ENCODE measurements around the gene SDK2.

Gene SDK2

GRCh38 chr17:73364155-73364522, 280.1 kb downstream of the SDK2 start:
- DNase-seq (ENCODE audit: low spot score), result no peak

- DNase-seq (ENCODE audit: low spot score), result no peak
These were observed 280.6 kb downstream of the SDK2 start for GRCh38 chr17:73363442-73364154.

GRCh38 chr17:73362697-73363096, 281.5 kb downstream of the SDK2 start:
- DNase-seq (ENCODE audit: low spot score), result no peak

GRCh38 chr17:73360961-73361761, 283.1 kb downstream of the SDK2 start:
- DNase-seq (ENCODE audit: low spot score), result no peak

DNA sequence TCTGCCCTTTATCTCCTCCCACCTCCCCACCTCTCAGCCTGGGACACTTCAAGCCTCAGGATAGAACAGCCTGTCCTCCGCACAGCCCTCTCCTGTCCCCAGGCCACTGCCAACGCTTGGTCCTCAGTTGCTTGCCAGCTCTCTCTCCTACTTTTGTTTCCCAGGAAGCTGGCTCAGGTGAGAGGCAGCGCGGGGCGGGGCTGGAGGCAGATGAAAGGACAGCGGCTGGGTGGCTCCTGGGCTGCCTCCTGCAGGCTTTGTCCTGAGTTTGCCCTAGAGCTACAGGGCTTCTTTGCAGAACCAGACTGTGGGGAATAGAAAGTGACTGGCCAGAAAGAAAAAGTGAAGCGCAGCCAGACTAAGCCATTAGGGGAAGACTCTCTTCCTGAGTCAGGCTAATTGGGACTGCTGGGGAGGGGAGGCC, 284.2 kb downstream of the SDK2 start:
- no peak for DNase-seq (ENCODE audit: low spot score)

GRCh38 chr17:73359352-73359751, 284.9 kb downstream of the SDK2 start:
- DNase-seq (ENCODE audit: low spot score), result no peak

DNA sequence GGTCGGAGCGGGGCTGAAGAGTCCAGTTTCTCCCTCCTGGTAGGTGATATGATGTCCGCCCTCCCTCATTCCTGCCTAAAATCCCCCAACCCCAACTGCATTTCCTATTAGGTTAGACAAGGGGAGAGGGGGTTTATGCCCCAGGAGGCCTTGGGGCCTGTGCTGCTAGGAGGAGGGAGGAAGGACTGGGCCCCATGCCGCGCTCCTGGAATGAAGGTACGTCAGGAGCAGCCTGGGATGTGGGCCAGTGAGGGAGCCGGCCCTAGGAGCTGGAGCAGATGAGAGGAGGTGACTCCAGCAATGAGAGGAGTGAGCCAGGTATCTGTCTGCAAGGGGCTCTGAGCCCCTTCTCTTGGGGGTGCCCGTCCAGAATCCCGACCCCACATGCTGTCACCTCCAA, 285.6 kb downstream of the SDK2 start:
- no peak for DNase-seq (ENCODE audit: low spot score)

DNA sequence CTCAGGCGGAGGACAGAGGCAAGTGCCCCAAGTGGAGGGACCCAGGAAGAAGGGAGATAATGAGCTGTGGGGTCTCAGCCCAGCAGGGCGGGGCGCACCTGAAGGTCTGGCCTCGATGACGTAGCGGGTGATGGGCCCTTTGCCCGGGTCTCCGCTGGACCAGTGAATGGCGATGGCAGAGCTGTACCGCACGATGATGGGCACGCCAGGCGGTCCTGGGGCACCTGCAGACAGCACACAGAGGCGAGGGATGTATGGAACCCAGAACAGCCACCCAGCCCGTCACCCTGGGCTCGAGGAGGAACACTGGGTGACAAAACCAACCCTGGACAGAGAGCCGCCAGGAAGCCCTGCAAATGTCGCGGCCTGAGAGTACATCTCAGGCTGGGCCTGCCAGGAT, 286.3 kb downstream of the SDK2 start:
- no peak for DNase-seq (ENCODE audit: low spot score)

- no peak for DNase-seq (ENCODE audit: low spot score)
These were observed 286.9 kb downstream of the SDK2 start for GRCh38 chr17:73357318-73357717.

DNA sequence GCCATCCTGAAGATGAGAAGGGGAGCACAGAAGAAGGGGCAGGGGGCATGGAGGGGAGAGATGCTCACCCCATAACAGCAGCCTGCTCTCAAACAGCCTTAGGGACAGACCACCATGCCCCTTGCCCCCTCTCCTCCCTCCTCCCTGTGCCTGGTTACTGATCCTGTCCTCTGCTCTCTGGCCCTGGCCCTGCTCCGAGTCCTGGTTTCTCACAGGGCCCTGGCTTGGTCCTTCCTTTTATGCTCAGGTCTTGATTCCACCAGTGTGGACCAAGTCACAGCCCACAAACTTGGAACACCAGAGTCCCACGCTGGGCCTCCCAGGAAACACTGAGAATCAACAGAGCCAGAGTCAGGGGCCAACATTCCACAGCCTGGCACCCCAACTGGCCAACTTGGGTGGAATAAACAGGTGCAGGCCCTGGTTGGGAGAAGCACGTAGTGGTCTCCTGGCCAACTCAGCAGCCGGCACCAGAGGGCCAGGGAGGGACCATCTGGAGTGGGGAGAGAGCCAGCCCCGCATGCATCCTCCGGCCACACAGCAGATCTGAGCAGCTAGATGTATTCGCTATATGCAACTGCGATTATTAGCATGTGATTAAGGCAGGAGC, 287.6 kb downstream of the SDK2 start:
- no peak for DNase-seq (ENCODE audit: low spot score)

DNA sequence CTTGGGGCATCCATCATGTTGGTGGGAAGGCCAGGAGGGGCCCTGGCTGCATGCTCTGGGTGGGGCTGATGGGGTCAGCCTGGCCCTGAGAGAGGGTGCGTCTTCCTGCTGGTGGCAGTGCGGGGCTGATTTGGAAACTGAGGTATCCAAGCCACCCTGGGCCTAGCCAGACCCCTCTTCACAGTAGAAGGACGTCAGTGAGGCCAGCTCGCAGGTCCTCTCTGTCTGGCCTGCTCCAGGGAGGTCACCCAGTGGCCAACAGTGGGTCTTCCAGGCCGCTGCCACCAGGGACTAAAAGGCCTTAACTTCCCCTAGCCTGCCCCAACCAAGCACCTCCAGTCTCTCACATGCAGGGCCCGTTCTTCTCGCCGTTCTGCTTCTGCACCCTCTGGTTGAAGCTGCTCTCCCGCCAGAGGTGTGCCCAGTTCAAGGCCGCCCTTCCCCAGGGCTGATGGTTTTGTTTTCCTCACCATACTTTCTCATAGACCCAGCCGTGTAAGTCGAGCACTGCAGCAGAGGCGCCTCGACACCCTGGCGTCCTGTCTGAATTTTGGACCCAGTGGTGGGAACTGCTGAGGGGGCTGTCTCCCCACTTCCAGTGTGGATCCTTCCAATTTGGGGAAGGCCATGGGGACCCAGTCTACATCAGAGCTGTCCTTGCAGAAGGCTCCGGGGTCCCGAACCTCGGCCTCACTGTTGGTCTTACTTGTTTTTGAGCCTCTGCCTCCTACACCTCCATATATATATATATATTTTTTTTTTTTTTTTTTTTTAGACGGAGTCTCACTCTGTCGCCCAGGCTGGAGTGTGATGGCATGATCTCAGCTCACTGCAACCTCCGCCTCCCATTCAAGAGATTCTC, 289.6 kb downstream of the SDK2 start:
- DNase-seq (ENCODE audit: low spot score), result no peak

- no peak for DNase-seq (ENCODE audit: low spot score)
These were observed 292.0 kb downstream of the SDK2 start for GRCh38 chr17:73352261-73352660.

DNA sequence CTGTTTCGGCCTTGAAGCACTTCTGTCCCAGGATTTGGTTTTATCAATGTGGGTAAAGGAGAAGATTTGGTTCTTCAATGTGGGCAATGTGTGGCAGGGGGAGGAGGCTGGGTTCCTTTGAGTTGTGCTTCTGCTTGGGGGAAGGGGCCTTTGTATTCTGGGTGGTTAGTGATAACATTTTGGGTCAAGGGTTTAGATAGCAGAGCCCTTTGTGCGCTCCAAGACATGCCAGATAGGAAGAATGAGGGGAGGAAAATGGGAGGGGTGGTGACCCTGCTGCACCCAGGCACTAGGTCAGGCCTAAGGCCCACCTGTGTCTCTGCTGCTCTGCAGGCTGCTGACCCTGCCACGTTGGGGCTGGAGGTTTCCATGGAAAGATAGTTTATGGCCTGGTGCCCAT, 292.5 kb downstream of the SDK2 start:
- DNase-seq (ENCODE audit: low spot score), result no peak

GRCh38 chr17:73350864-73351263, 293.4 kb downstream of the SDK2 start:
- DNase-seq (ENCODE audit: low spot score), result no peak

GRCh38 chr17:73349647-73350046, 294.6 kb downstream of the SDK2 start:
- DNase-seq (ENCODE audit: low spot score), result no peak

DNA sequence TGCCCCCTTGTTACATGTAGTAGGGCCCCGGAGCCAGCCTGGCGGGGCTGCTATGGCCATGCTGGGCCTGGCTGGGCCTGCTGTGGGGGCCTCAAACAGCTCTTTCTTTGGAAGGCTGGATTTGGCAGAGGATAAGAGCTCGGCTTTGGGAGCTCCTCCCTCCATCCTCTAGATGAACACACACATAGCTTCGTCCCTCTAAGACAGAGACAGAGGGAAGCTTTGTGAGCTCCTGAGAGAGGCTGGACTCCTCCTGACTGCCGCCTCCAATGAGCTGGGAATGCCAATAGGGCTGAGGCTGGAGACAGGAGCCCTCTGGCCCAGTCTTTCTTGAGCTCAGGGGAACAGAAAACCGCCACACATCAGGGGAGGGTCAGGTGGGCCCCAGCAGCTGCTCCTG, 295.1 kb downstream of the SDK2 start:
- no peak for DNase-seq (ENCODE audit: low spot score)

DNA sequence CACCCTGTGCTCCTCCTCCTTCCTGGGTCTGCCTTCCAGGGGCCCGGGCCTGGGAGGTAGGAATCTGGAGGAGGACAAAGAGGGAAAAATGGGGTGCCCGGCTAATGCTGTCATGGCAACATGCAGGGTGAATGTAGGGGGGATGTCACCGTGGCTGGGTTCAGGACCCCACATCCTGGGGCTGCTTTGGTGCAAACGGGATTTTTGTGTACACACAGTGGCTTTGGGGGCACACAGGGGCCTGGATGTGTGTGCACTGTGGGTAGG, 295.5 kb downstream of the SDK2 start:
- DNase-seq (ENCODE audit: low spot score), result no peak

DNA sequence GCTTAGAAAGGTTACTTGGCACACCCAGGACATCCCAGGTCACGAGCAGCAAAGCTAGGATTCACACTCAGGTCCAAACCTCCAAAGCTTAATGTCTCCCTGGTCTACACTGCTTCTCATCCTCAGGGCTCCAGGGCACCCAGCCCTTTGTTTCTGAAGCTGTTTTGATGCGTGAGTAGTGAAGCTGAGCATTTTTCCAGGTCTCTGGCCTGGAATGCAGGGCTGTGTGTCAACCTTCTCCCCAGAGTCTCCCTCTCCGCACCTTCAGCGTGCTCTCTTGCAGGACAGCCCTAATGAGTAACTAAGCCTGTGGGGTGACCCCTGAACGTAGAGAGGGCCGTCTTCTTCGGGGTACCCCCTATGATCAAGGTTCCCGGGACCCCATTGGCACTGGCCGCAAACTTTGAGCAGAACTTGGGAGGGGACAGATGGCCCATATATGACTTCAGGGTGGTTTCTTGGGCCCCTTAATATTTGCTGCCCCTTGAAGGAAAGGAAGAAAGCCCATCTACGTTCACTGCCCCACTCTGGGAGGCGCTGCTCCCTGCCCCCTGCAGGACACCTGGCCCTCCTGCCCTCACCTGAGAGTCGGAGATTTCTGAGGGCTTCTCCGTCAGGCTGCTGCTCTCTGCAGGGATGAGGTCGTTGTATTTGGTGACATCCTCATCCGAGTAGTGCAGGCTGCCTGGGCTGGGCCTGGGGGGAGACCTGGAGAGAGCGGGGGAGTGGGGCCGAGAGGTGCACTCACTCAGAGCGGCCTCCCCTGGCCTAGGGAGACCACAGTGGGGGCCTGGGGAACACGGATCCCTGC, 296.0 kb downstream of the SDK2 start:
- DNase-seq (ENCODE audit: low spot score), result no peak

DNA sequence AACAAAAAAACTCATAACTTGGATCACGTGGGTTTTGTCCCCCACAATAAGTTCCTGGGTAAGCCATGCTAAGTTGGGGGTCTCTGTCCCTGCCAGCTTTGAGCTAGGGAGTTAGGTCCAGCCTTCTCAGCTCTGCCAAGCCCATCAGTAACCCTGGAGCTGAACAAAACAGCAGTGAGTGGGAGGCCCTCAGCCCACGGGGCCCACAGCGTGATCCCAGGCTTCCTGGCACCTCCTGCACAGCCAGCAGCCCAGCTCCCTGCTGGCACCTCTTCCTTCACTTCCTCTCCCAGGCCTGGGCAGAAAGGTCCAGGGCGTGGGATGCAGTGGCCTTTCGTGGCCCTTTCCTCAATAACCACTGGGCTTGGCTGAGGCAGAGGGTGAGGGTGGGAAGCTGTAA, 296.9 kb downstream of the SDK2 start:
- DNase-seq (ENCODE audit: low spot score), result no peak

DNA sequence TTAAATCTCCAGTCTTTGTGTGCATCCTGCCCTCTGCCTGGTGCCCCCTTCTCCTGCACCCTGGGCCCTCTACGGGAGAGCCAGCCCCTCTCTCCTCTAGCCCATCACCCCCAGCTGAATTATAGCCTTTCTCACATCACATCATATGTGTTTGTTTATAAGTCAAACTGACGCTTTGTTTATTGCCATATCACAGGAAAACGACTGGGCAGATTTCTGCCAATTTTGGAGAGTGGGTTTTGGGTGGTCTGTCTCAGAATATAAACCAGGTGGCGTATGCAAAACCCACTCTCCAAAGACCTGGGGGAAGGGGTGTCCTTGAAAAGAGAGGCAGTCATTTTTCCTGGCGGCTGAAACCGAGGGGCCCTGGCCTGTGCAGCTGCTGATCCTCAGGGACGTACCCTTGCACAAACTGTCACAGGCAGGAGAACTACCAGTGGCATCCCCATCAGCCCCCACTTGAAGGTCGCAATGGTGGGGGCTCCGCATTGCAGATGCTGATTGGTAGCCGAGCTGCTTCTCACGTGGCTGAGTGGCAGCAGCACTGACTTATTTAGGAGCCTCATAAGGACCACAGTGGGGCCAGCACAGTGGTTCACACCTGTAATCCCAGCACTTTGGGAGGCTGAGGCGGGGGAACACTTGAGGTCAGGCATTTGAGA, 297.6 kb downstream of the SDK2 start:
- DNase-seq (ENCODE audit: low spot score), result no peak

Data from AG08396 (cell line).